Spleen (tissue), 7 donors: ENCODE results near the gene CNTD1.

ENCODE experiments used
- POLR2A ChIP-seq, 3 donors: fragments of 450-650 bp; IDR thresholded peaks; one replicate each; pipeline ENCODE4 v1.5.1; 2017; ENCODE audit warnings: antibody characterized with exemption in 3 of 3, mild to moderate bottlenecking in 1 of 3
- POLR2AphosphoS5 ChIP-seq, 3 donors: sonication (generic); formaldehyde crosslinking; IDR thresholded peaks; one replicate each; pipeline ENCODE4 v1.5.1; 2017; ENCODE audit warnings: antibody characterized with exemption in 3 of 3
- TF ChIP-seq, protein P1 (sequence below), 11 experiments: fragments of 200-600 bp in 7 of 11; fragments of 450-650 bp in 4 of 11; sonication (generic) in 4 of 11; IDR thresholded peaks in 8 of 11; conservative IDR thresholded peaks in 3 of 11; 1 replicate in 7 of 11; 2 replicates in 4 of 11; pipeline versions ENCODE4 v1.4.0 to v1.8.0; 2016 to 2021; ENCODE audit warnings: antibody characterized with exemption in 11 of 11, inconsistent platforms in 4 of 11, mild to moderate bottlenecking in 1 of 11
- donor health status: DM: no; HTN: no; CAD: no; lungs with moderate emphysema.
- donor health status: DM: no; HTN: no; CAD: no.
- donor health status: DM: no; HTN: no; CAD: no.

DNA sequence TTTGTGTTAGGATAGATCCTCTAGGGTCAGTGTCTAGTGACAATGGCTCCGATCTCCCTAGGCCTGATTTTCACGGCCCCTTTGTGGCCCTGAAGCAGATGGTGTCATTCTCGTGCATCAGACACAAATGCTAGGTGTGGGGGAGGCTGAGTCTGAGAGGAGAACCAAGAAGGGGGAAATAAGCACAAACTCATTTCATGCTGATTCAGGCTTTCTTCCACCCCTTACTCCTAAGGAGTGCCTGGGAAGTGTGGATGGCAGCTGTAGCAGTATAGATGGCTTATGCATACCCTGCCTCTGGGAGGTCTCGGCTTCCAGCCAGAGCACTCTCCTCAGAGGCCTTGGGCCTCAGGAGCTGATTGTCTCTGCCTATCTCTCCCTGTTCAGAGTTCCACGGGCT lies 20.1 kb upstream of the CNTD1 start:
- no peak for TF ChIP-seq POLR2A (IDR thresholded peaks at IDR 0.05)
- TF ChIP-seq, protein P1, sequence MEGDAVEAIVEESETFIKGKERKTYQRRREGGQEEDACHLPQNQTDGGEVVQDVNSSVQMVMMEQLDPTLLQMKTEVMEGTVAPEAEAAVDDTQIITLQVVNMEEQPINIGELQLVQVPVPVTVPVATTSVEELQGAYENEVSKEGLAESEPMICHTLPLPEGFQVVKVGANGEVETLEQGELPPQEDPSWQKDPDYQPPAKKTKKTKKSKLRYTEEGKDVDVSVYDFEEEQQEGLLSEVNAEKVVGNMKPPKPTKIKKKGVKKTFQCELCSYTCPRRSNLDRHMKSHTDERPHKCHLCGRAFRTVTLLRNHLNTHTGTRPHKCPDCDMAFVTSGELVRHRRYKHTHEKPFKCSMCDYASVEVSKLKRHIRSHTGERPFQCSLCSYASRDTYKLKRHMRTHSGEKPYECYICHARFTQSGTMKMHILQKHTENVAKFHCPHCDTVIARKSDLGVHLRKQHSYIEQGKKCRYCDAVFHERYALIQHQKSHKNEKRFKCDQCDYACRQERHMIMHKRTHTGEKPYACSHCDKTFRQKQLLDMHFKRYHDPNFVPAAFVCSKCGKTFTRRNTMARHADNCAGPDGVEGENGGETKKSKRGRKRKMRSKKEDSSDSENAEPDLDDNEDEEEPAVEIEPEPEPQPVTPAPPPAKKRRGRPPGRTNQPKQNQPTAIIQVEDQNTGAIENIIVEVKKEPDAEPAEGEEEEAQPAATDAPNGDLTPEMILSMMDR (IDR thresholded peaks at IDR 0.05 in 8 of 11, conservative IDR thresholded peaks at IDR 0.05 in 3 of 11): no peak
- no peak for TF ChIP-seq POLR2AphosphoS5 (IDR thresholded peaks at IDR 0.05)
